Fibroblast of villous mesenchyme (primary cell): Measurements from ENCODE around the gene STUM. TPM values are rescaled to one million over a fixed set of nuclear protein-coding genes. Genes with fewer than 3 reads are reported as not detected.
A peak's percentile ranks its signal among the peaks of the same experiment; 100 is the strongest.
"Not testable (repeated sequence)": the region's sequence is repeated elsewhere in the genome, so short reads cannot be mapped to it uniquely, and the experiment has no call there.

ENCODE experiments used
- DNase-seq: peaks from one replicate; pipeline ENCODE4 v3.0.0-alpha.2; 2010; ENCODE audit warnings: low read depth
- H3K4me3 ChIP-seq: 2 replicates; pipeline ENCODE4 v1.5.1; 2011; ENCODE audit warnings: low read depth, mild to moderate bottlenecking, low read length
- total RNA-seq: library from RNA; depleted of rRNA; stranded (reverse); fragments of >200 nt; gene quantifications from 2 replicates; pipeline ENCODE4 v1.2.3, GENCODE V29; 2012
- TF ChIP-seq, protein P1 (sequence below): IDR thresholded peaks from 2 replicates; pipeline ENCODE4 v1.5.1; 2012; ENCODE audit warnings: low read depth, mild to moderate bottlenecking, low read length; ENCODE audit not compliant: insufficient read depth

The STUM gene, protein sequence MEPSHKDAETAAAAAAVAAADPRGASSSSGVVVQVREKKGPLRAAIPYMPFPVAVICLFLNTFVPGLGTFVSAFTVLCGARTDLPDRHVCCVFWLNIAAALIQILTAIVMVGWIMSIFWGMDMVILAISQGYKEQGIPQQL
- total RNA-seq, result under 0.01 TPM in 1 of 2 replicates, not detected in the other

DNA sequence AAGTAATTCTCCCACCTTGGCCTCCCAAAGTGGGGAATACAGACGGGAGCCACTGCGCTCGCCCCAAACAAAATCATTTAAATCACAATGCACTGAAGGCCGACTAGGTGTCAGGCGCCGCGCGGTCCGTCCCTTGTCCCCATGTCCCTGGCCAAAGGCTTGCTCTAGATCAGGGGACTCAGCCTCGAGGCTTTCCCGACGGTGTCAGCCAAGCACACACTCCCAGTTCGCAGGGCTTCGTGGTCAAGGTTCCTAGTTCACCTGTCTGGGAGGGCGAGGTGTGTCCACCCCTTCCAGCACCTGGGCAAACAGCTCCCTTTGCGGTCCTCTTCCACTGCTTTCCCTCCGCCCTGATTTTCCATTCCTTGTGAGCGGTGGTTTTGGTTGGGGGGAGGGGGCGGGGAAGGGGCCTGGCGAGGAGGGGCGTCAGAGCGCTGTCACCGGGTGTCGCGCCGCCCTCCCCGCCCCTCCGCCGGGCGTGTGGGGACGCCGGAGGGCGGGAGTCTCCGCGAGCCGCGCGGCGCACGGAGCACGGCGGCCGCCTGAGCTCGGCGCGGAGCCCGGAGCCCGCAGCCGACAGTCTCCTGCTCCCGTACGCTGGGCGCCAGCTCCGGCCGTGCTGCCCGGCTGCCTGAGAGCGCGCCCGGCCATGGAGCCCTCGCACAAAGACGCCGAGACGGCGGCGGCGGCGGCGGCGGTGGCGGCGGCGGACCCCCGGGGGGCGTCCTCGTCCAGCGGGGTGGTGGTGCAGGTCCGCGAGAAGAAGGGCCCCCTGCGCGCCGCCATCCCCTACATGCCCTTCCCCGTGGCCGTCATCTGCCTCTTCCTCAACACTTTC is at the start of gene STUM:
STUM (plus strand) TSS at position 509 of the 838 bp plus-strand sequence; CDS start at position 650, 141 bp downstream.
- TF ChIP-seq, protein P1, sequence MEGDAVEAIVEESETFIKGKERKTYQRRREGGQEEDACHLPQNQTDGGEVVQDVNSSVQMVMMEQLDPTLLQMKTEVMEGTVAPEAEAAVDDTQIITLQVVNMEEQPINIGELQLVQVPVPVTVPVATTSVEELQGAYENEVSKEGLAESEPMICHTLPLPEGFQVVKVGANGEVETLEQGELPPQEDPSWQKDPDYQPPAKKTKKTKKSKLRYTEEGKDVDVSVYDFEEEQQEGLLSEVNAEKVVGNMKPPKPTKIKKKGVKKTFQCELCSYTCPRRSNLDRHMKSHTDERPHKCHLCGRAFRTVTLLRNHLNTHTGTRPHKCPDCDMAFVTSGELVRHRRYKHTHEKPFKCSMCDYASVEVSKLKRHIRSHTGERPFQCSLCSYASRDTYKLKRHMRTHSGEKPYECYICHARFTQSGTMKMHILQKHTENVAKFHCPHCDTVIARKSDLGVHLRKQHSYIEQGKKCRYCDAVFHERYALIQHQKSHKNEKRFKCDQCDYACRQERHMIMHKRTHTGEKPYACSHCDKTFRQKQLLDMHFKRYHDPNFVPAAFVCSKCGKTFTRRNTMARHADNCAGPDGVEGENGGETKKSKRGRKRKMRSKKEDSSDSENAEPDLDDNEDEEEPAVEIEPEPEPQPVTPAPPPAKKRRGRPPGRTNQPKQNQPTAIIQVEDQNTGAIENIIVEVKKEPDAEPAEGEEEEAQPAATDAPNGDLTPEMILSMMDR, result no peak
- H3K4me3 ChIP-seq, result peak within 1 kb of the TSS; percentile 33
- DNase-seq, result peak; percentile 23

DNA sequence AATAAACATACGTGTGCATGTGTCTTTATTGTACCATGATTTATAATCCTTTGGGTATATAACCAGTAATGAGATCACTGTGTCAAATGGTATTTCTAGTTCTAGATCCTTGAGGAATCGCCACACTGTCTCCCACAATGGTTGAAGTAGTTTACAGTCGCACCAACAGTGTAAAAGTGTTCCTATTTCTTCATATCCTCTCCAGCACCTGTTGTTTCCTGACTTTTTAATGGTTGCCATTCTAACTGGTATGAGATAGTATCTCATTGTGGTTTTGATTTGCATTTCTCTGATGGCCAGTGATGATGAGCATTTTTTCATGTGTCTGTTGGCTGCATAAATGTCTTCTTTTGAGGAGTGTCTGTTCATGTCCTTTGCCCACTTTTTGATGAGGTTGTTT is 48.9 kb upstream of the STUM start:
- H3K4me3 ChIP-seq, DNase-seq: not testable (repeated sequence)

DNA sequence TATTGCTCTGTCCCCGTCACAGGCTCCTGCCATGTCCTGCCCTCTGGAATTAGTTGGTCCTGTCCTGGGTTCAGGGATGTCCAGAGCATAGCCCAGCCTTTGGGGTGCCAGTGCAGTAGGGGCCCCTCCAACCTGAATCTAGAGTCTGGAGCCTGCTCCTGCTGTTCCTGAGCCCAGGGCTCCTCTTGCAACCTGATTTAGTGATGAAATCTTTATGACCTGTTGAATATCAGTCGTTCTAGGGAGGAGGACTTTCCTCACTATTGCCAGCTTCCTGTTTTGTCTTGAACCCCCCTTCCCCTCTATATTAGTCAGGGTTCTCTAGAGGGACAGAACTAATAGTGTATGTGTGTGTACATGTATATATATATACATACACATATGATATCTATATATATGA is 42.5 kb upstream of the STUM start:
- H3K4me3 ChIP-seq, result no peak overlapping the region
- DNase-seq, result no peak
- TF ChIP-seq, protein P1, result no peak

DNA sequence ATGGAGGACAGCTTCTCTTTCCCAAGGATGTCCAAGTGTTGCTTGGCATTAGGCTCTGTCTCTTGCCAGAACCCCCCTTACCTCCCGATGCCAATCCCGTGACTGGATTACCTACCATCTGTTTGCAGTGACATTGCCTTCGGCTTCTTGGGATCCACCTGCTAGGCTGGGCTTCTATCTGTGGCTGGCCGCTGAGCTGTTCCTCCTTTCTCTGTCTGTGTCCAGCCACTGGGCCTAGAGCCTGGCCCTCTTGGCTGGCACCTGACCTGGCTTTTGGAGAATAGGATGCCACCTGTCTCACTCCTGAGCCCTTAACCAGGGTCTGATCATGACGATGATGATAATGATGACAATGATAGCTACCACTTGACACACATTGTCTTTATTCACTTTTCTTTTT is 41.6 kb upstream of the STUM start:
- no peak overlapping the region for H3K4me3 ChIP-seq
- TF ChIP-seq, protein P1, result no peak
- no peak for DNase-seq

DNA sequence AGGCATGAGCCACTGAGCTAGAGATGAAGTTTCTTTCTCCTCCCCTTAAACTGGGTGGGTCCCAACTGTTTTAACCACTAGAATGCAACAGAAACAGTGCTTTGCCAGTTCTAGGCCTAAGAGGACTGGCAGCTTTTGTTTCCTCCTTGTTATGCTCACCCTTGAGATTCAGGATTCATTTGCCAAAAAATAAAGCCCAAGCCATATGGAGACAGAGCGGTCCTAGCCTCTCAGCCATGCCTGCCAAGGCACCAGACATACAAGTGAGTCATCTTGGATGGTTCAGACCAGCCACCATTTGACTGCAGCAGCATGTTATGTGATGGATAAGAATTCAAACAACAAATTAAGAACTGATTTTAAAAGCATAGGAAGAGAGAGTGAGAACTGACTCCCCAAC is 38.1 kb upstream of the STUM start:
- no peak overlapping the region for H3K4me3 ChIP-seq
- TF ChIP-seq, protein P1, result no peak
- DNase-seq, result no peak

DNA sequence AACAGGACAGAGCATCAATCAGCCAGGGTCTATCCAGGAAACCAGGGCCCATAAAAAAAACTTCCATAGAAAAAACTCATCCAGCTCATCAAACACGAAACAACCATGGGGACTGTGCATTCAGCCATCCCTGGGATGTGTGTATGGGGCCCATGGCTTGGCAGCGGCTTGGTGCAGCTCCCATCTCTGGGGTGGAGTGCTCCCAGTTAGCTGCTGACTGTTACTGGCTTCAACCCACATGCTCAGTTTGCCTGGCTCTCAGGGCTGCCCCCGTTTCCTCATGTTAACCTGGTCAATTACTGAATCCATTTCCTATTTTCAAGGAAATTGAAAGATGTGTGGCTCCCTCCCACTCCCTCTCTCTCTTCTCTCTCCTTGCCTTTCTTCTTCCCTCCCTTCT is 37.3 kb upstream of the STUM start:
- DNase-seq, result no peak

DNA sequence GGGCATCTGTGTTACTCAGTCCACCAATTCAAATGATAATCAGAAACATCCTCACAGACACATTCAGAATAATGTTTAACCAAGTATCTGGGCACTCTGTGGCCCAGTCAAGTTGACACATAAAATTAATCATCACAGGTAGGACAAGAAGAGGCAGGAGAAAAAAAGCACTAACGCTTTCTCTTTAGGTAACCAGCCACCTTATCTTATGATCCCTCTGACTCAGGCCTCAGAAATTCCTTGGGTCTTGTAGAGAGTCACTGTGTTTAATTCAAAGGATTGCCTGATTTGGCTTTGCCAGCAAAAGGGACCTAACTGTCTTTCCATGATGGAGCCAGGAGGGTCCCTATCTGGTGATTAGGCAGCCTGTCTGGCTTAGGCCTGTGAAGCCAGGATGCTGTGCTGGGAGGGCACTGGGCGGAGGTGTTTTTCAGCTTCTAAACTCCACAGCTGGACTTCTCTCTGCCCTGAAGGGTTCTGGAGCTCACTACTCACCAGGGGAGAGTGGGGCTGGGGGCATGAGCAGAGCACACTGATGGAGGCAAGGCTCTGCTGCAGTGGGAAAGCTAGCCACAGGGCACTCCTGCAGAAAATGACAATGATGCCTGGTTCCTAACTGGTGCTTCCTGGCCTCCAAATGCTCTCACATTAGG is 36.4 kb upstream of the STUM start:
- H3K4me3 ChIP-seq, result no peak overlapping the region
- TF ChIP-seq, protein P1, result no peak
- no peak for DNase-seq

More for the DNA sequence above, 37.3 kb upstream of the STUM start:
- no peak overlapping the region for H3K4me3 ChIP-seq
- TF ChIP-seq, protein P1, result no peak
